GM12891 (cell line): Measurements from ENCODE around the gene DOCK10.

Experiments
- DNase-seq: peaks from one replicate; pipeline ENCODE4 v3.0.0; 2011; ENCODE audit warnings: low spot score; ENCODE audit not compliant: insufficient read length
- FAIRE-seq: peaks from 2 replicates; lab custom pipeline; 2011; peaks lifted over from hg19 to GRCh38; lab: Jason Lieb, UNC
- PAX5 ChIP-seq: IDR thresholded peaks from 2 replicates; pipeline ENCODE4 v1.6.1; 2011; ENCODE audit warnings: low read length, moderate library complexity, mild to moderate bottlenecking; ENCODE audit not compliant: insufficient read depth, severe bottlenecking
- POLR2A ChIP-seq: IDR thresholded peaks from 2 replicates; pipeline ENCODE4 v1.6.1; 2011; ENCODE audit warnings: low read depth, low read length, control low read depth
- POLR2AphosphoS5 ChIP-seq: IDR thresholded peaks from 2 replicates; pipeline ENCODE4 v1.6.1; 2011; ENCODE audit warnings: low read depth, low read length, control low read depth
- POU2F2 ChIP-seq: IDR thresholded peaks from 2 replicates; pipeline ENCODE4 v1.6.1; 2011; ENCODE audit warnings: low read depth, mild to moderate bottlenecking, control low read depth, low read length, moderate library complexity
- SPI1 ChIP-seq: IDR thresholded peaks from 2 replicates; pipeline ENCODE4 v1.6.1; 2011; ENCODE audit warnings: low read depth, low read length, control low read depth
- TAF1 ChIP-seq: IDR thresholded peaks from 2 replicates; pipeline ENCODE4 v1.6.1; 2011; ENCODE audit warnings: low read depth, low read length, control low read depth

The DOCK10 gene

DNA sequence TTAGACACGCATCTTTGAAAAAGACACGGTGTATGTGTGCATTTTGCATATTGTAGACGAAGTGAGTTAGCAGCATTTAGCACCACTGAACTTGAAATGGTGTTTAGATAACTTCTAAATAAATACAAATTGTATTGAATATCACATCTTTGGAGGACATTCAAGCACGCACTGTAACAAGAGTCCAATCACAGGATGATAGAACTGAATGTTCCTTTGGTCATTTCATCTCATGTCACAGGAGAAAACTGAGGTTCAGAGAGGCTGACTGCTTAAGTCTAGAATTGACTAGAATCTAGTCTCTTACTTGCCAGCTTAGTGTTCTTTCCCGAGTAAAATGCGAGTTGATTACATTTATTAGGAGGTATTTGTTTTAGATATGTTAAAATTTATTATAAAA is 206.9 kb downstream of the DOCK10 start:
- no peak for TF ChIP-seq POLR2A
- TF ChIP-seq POU2F2, result no peak
- TF ChIP-seq POLR2AphosphoS5, result no peak
- no peak for TF ChIP-seq TAF1
- no peak for TF ChIP-seq SPI1
- TF ChIP-seq PAX5, result no peak
- FAIRE-seq, result no peak
- no peak for DNase-seq

DNA sequence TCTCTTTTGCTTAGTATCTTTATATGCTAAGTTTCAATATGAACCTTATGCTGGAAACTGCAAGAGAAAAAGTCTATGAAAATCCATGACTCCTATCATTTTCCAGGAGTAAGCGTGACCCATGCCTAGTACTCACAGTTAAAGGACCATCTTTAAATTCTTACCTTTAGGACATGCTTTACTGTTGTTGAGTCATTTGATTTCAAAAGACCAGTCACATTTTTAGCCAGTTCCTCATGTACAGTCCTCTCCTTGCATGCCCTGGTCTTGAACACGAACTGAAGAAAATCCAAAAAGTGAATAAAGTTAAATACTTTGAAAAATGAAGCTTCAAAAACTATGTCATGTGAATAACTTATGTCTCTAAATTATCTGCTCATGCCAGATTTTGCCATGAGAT is 208.3 kb downstream of the DOCK10 start:
- no peak for TF ChIP-seq PAX5
- TF ChIP-seq POLR2AphosphoS5, result no peak
- TF ChIP-seq TAF1, result no peak
- no peak for TF ChIP-seq SPI1
- no peak for TF ChIP-seq POU2F2
- TF ChIP-seq POLR2A, result no peak
- FAIRE-seq (no peak), DNase-seq (no peak)

DNA sequence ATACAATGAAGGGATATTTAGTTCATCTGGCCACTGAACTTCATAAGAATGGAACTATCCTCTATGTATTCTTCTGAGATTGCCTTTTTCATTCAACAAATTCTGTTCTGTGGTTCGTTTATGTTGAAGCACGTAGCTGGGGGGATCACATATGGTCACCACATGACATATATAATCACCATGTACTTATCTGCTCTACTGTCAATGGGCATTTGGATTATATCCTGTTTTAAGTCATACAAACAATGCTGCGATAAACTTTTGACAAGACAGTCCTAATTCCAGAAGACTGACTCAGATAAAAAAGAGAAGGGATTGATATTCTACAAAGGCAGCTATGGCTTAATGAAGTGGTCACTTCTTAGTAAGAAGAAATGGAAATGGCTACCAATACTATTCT is 210.1 kb downstream of the DOCK10 start:
- no peak for FAIRE-seq

DNA sequence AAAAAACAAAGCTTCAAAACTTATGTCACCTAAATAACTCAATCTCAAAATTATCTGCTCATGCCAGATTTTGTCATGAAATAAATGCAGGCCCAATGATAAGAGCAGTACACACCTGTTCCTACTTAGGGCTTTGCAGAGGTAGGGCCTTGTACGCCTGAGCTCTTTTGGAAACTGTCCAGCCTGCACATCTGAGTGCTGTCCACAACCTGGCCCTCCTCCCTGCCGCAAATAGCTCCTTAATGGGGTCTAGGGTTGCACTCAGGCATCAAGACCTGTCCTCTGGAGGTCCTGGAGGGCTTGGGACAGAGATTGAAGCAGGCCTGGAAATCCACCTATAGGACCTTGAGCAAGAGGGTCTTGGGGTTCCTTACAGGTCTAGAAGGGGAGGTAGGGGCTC is 210.7 kb downstream of the DOCK10 start:
- FAIRE-seq, result no peak
- DNase-seq, result no peak
- TF ChIP-seq SPI1 (no peak), TAF1 (no peak), POU2F2 (no peak), PAX5 (no peak), POLR2AphosphoS5 (no peak), POLR2A (no peak)

More for the DNA sequence above, 210.1 kb downstream of the DOCK10 start:
- no peak for TF ChIP-seq SPI1
- no peak for TF ChIP-seq POLR2A
- no peak for TF ChIP-seq POU2F2
- TF ChIP-seq PAX5, result no peak
- no peak for TF ChIP-seq TAF1
- TF ChIP-seq POLR2AphosphoS5, result no peak
- no peak for DNase-seq

DNA sequence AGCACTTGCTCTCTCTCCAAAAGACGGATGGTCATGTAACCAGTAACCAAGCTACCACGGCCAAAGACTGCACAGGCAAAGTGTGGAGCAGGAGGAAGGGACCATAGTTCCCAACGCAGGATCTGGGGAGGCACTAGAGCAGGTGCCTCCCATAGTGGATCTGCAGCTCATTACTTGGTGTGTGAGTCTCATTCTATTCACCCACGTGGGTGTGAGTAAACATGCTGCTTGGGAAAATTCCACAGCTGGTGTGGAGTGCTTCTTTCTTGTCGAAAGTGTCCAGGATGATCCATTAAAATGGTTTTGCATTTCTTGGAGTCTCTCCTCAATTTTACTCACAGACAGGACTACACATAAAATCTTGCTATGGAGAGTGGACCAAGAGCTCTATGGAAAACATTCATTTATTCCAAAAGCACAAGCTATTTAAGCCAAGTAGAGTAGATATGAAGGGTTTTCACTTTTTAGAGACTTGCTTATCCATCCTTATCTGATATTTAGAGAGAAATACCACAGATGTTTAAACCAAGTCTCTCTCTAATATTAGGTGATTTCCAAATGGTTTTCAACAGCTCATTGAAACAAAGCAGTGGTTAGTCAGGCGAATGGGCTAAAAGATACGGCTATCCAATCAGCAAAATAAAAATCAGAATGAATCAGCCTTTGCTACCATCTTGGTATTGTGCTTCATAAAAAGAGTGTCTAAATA is 221.8 kb downstream of the DOCK10 start:
- TF ChIP-seq TAF1 (no peak), SPI1 (no peak), POLR2A (no peak), PAX5 (no peak), POU2F2 (no peak), POLR2AphosphoS5 (no peak)
- DNase-seq (no peak), FAIRE-seq (no peak)

DNA sequence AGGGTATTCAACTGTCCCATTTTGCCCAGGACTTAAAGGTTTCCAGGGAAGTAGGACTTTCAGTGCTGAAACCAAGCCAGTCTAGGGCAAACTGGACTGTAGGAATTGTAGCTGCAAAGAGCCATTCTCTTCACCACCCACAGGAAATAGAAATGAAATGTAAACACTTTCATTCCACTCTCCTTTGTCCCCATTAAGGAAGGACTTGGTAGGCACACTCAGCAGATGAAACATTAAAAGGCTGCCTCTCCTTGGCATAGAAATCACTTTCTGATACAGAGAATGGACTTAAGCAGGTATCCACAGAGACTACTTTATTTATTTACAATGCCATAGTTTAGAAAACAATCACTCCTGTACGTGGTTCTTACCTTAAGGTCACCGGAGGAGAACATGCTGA is 223.2 kb downstream of the DOCK10 start:
- FAIRE-seq, result no peak
- TF ChIP-seq TAF1 (no peak), SPI1 (no peak), PAX5 (no peak), POLR2A (no peak), POU2F2 (no peak), POLR2AphosphoS5 (no peak)
- no peak for DNase-seq

- FAIRE-seq (no peak), DNase-seq (no peak)
- TF ChIP-seq POU2F2 (no peak), PAX5 (no peak), POLR2A (no peak), POLR2AphosphoS5 (no peak), TAF1 (no peak), SPI1 (no peak)
Measured at GRCh38 chr2:224817676-224818075, 224.6 kb downstream of the DOCK10 start.

DNA sequence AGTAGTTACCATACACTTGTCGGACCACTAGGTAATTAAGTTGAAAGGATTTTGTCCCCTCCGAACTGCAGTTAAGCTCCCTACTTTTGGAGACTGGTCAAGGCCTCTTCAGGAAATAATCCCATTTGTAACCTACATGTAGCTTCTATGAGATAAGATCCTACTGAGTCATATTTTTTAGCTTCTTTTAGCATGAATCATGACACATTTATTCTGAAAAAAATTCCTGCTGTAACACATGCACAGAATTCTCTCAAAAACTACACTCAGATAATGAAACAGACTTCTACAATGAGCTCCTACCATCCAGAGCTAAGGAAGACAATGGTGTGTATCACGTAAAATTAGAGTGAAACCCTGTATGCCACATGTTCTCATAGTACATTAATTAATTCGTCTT is 225.5 kb downstream of the DOCK10 start:
- peak; percentile 59 for FAIRE-seq
- no peak for DNase-seq

GRCh38 chr2:224813578-224813977 is 228.7 kb downstream of the DOCK10 start:
- FAIRE-seq (no peak), DNase-seq (no peak)
- TF ChIP-seq TAF1 (no peak), SPI1 (no peak), POLR2A (no peak), POLR2AphosphoS5 (no peak), POU2F2 (no peak), PAX5 (no peak)

More for the DNA sequence above, 225.5 kb downstream of the DOCK10 start:
- TF ChIP-seq TAF1, result no peak
- no peak for TF ChIP-seq SPI1
- TF ChIP-seq POLR2AphosphoS5, result no peak
- no peak for TF ChIP-seq POLR2A
- no peak for TF ChIP-seq POU2F2
- TF ChIP-seq PAX5, result no peak
